Activated naive CD4-positive, alpha-beta T cell treated with anti-CD3 and anti-CD28 coated beads, Interleukin-2, amount 10 ng/mL, durations not matched to agents 7 days and 5 days (primary cell): ENCODE results near the gene ANKMY1.

Experiments
- CTCF ChIA-PET: fragments of 350-600 bp; sonication (Branson Sonifier 250); formaldehyde crosslinking; loops from one replicate; lab custom pipeline; 2021; ENCODE audit warnings: antibody characterized with exemption; lab: Charles Lee
- DNase-seq: peaks from one replicate; pipeline ENCODE4 v3.0.0-alpha.2; 2020
- H3K27ac Mint-ChIP-seq: one replicate; pipeline ENCODE4 v1.8.0; 2021; ENCODE audit warnings: mild to moderate bottlenecking, moderate library complexity, mixed read lengths
- H3K27me3 Mint-ChIP-seq: one replicate; pipeline ENCODE4 v1.8.0; 2021; ENCODE audit warnings: mild to moderate bottlenecking, mixed read lengths
- H3K36me3 Mint-ChIP-seq: one replicate; pipeline ENCODE4 v1.8.0; 2021; ENCODE audit warnings: mixed read lengths
- H3K4me1 Mint-ChIP-seq: one replicate; pipeline ENCODE4 v1.8.0; 2021; ENCODE audit warnings: mixed read lengths
- H3K4me3 Mint-ChIP-seq: one replicate; pipeline ENCODE4 v1.8.0; 2021; ENCODE audit warnings: mild to moderate bottlenecking, moderate library complexity, mixed read lengths
- H3K9me3 Mint-ChIP-seq: one replicate; pipeline ENCODE4 v1.8.0; 2021; ENCODE audit warnings: mixed read lengths

ANKMY1 gene

GRCh38 chr2:240467149-240467642 lies 90.6 kb downstream of the ANKMY1 start:
- no peak overlapping the region for H3K27ac Mint-ChIP-seq
- no peaks in the 10 kb centered on the region for H3K36me3 Mint-ChIP-seq
- DNase-seq = peak; percentile 15
- H3K9me3 Mint-ChIP-seq = no peaks in the 10 kb centered on the region
- no peak overlapping the region for H3K4me3 Mint-ChIP-seq
- CTCF ChIA-PET = no interaction called here
- no peaks in the 10 kb centered on the region for H3K4me1 Mint-ChIP-seq
- no peaks in the 10 kb centered on the region for H3K27me3 Mint-ChIP-seq

GRCh38 chr2:240466579-240467148 lies 91.1 kb downstream of the ANKMY1 start:
- no peaks in the 10 kb centered on the region for H3K4me1 Mint-ChIP-seq
- H3K9me3 Mint-ChIP-seq = no peaks in the 10 kb centered on the region
- CTCF ChIA-PET = no interaction called here
- H3K27me3 Mint-ChIP-seq = no peaks in the 10 kb centered on the region
- H3K4me3 Mint-ChIP-seq = no peak overlapping the region
- no peaks in the 10 kb centered on the region for H3K36me3 Mint-ChIP-seq
- no peak for DNase-seq
- no peak overlapping the region for H3K27ac Mint-ChIP-seq

- Mint-ChIP-seq H3K27me3 (no peaks in the 10 kb centered on the region), H3K4me1 (no peaks in the 10 kb centered on the region), H3K36me3 (no peaks in the 10 kb centered on the region), H3K4me3 (no peak overlapping the region), H3K27ac (no peak overlapping the region), H3K9me3 (no peaks in the 10 kb centered on the region)
- DNase-seq = peak; percentile 11
- CTCF ChIA-PET = no interaction called here
These were observed 91.8 kb downstream of the ANKMY1 start for GRCh38 chr2:240465765-240466578.

- Mint-ChIP-seq H3K4me3 (no peak overlapping the region), H3K27me3 (no peaks in the 10 kb centered on the region), H3K9me3 (no peaks in the 10 kb centered on the region), H3K4me1 (no peaks in the 10 kb centered on the region), H3K27ac (no peak overlapping the region), H3K36me3 (no peaks in the 10 kb centered on the region)
- CTCF ChIA-PET = no interaction called here
- DNase-seq = peak; percentile 19
These were observed 92.5 kb downstream of the ANKMY1 start for GRCh38 chr2:240465268-240465764.

- no peaks in the 10 kb centered on the region for H3K9me3 Mint-ChIP-seq
- H3K27me3 Mint-ChIP-seq = no peaks in the 10 kb centered on the region
- peak; percentile 17 for DNase-seq
- no peaks in the 10 kb centered on the region for H3K4me1 Mint-ChIP-seq
- H3K4me3 Mint-ChIP-seq = no peak overlapping the region
- CTCF ChIA-PET = no interaction called here
- H3K36me3 Mint-ChIP-seq = no peaks in the 10 kb centered on the region
- peak overlapping the region; percentile 11 for H3K27ac Mint-ChIP-seq
These were observed 93.1 kb downstream of the ANKMY1 start for GRCh38 chr2:240464514-240465241.

- peak; percentile 13 for DNase-seq
- CTCF ChIA-PET = no interaction called here
These were observed 93.8 kb downstream of the ANKMY1 start for GRCh38 chr2:240463866-240464481.

GRCh38 chr2:240463274-240463865 lies 94.4 kb downstream of the ANKMY1 start:
- peak; percentile 19 for DNase-seq
- CTCF ChIA-PET = no interaction called here
- Mint-ChIP-seq H3K36me3 (no peaks in the 10 kb centered on the region), H3K9me3 (no peaks in the 10 kb centered on the region), H3K4me1 (no peaks in the 10 kb centered on the region), H3K27me3 (peaks cover 6% of the 10 kb centered on the region), H3K27ac (no peak overlapping the region), H3K4me3 (no peak overlapping the region)

More at GRCh38 chr2:240463866-240464481, 93.8 kb downstream of the ANKMY1 start:
- Mint-ChIP-seq H3K27ac (no peak overlapping the region), H3K9me3 (no peaks in the 10 kb centered on the region), H3K27me3 (peaks cover 4% of the 10 kb centered on the region), H3K36me3 (no peaks in the 10 kb centered on the region), H3K4me1 (no peaks in the 10 kb centered on the region), H3K4me3 (no peak overlapping the region)

- DNase-seq = peak; percentile 5
- Mint-ChIP-seq H3K27me3 (peaks cover 12% of the 10 kb centered on the region), H3K4me3 (no peak overlapping the region), H3K4me1 (no peaks in the 10 kb centered on the region), H3K9me3 (no peaks in the 10 kb centered on the region), H3K36me3 (no peaks in the 10 kb centered on the region), H3K27ac (no peak overlapping the region)
- CTCF ChIA-PET = no interaction called here
These were observed 95.0 kb downstream of the ANKMY1 start for GRCh38 chr2:240462707-240463273.

GRCh38 chr2:240462073-240462706 lies 95.6 kb downstream of the ANKMY1 start:
- no peak overlapping the region for H3K27ac Mint-ChIP-seq
- peak; percentile 17 for DNase-seq
- H3K4me1 Mint-ChIP-seq = no peaks in the 10 kb centered on the region
- H3K27me3 Mint-ChIP-seq = peaks cover 18% of the 10 kb centered on the region
- no peaks in the 10 kb centered on the region for H3K36me3 Mint-ChIP-seq
- H3K9me3 Mint-ChIP-seq = no peaks in the 10 kb centered on the region
- no peak overlapping the region for H3K4me3 Mint-ChIP-seq
- CTCF ChIA-PET = no interaction called here

- no peak overlapping the region for H3K27ac Mint-ChIP-seq
- CTCF ChIA-PET = no interaction called here
- no peaks in the 10 kb centered on the region for H3K36me3 Mint-ChIP-seq
- peaks cover 24% of the 10 kb centered on the region for H3K27me3 Mint-ChIP-seq
- no peaks in the 10 kb centered on the region for H3K9me3 Mint-ChIP-seq
- no peak overlapping the region for H3K4me3 Mint-ChIP-seq
- DNase-seq = peak; percentile 13
- H3K4me1 Mint-ChIP-seq = no peaks in the 10 kb centered on the region
These were observed 96.2 kb downstream of the ANKMY1 start for GRCh38 chr2:240461471-240462072.

GRCh38 chr2:240460781-240461431 lies 96.9 kb downstream of the ANKMY1 start:
- Mint-ChIP-seq H3K9me3 (no peaks in the 10 kb centered on the region), H3K4me3 (no peak overlapping the region), H3K36me3 (no peaks in the 10 kb centered on the region), H3K27me3 (peaks cover 31% of the 10 kb centered on the region), H3K4me1 (no peaks in the 10 kb centered on the region), H3K27ac (no peak overlapping the region)
- DNase-seq = peak; percentile 21
- CTCF ChIA-PET = no interaction called here

- Mint-ChIP-seq H3K9me3 (no peaks in the 10 kb centered on the region), H3K27ac (no peak overlapping the region), H3K4me3 (no peak overlapping the region), H3K4me1 (no peaks in the 10 kb centered on the region), H3K27me3 (peaks cover 37% of the 10 kb centered on the region), H3K36me3 (no peaks in the 10 kb centered on the region)
- no peak for DNase-seq
- CTCF ChIA-PET = interaction anchor here (1.1 kb wide), 1 partner anchor 19 kb away, joined by 3 read pairs; no protein-coding TSS in a partner anchor
These were observed 97.5 kb downstream of the ANKMY1 start for GRCh38 chr2:240460253-240460711.
